ENCODE results near the gene MTX1.
"Not testable (repeated sequence)": the region's sequence is repeated elsewhere in the genome, so short reads cannot be mapped to it uniquely, and the experiment has no call there.

DNA sequence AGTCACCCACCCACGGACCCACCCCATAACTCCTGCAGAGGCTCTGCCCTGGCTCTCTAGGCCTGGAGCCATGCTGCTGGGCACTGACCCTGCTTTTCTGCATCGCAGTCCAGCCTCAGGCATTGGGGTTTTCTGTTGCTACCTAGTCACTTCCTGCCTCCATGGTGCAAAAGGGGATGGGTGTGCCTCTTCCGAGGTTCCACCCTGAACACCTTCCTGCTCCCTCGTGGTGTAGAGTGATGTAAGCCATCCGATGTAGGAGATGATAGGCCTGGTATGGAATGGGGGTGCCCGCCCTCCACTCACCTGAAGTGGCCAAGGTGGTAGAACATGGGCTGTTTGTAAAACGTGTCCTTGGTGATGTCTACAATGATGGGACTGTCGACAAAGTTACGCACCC is 26.9 kb downstream of the MTX1 start:
- TF ChIP-seq, protein P1, sequence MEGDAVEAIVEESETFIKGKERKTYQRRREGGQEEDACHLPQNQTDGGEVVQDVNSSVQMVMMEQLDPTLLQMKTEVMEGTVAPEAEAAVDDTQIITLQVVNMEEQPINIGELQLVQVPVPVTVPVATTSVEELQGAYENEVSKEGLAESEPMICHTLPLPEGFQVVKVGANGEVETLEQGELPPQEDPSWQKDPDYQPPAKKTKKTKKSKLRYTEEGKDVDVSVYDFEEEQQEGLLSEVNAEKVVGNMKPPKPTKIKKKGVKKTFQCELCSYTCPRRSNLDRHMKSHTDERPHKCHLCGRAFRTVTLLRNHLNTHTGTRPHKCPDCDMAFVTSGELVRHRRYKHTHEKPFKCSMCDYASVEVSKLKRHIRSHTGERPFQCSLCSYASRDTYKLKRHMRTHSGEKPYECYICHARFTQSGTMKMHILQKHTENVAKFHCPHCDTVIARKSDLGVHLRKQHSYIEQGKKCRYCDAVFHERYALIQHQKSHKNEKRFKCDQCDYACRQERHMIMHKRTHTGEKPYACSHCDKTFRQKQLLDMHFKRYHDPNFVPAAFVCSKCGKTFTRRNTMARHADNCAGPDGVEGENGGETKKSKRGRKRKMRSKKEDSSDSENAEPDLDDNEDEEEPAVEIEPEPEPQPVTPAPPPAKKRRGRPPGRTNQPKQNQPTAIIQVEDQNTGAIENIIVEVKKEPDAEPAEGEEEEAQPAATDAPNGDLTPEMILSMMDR (IDR thresholded peaks at IDR 0.05), result not testable (repeated sequence)
- TF ChIP-seq POLR2A, POLR2AphosphoS5 (IDR thresholded peaks at IDR 0.05): not testable (repeated sequence)
